HuH-7 (cell line): ENCODE data around the gene CCDC197.

ENCODE experiments used
- DNase-seq: peaks from one replicate; pipeline ENCODE4 v3.0.0; 2011; ENCODE audit warnings: low spot score

Gene CCDC197

DNA sequence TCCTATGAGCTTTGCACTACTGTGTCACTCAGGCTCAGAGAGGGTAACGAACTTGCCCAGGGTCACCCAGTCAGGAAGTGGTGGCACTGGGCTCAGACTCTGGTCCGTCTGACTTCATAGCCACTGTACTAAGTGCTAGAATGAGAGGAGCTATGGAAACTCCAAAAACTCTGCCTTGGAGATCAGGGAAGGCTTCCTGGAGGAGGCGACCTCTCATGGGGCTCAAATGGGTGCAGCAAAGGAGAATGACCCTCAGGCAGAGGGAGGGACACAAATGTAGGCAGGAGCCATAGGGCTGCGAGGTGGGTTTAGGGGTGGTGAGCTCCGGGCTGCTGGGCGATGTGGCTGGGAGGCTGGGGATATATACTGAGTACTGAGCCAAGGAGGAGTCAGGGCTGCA, 3.2 kb downstream of the CCDC197 start:
- DNase-seq = no peak

DNA sequence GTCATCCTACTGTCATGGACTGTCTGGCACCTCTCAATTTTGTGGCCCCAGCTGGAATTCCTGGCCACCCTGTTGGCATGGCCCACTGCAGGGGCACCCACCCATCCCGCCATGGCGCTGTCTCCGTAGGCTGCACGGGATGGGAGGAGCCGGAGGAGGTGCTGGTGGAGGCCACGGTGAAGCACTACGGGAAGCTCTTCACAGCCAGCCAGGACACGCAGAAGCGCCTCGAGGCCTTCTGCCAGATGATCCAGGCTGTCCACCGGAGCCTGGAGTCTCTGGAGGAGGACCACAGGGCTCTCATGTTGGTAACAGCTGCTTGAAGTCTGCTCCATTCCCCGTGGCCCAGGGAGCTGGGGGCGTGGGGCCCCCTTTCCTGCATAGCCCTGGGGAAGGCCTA, 3.9 kb downstream of the CCDC197 start:
- no peak for DNase-seq

DNA sequence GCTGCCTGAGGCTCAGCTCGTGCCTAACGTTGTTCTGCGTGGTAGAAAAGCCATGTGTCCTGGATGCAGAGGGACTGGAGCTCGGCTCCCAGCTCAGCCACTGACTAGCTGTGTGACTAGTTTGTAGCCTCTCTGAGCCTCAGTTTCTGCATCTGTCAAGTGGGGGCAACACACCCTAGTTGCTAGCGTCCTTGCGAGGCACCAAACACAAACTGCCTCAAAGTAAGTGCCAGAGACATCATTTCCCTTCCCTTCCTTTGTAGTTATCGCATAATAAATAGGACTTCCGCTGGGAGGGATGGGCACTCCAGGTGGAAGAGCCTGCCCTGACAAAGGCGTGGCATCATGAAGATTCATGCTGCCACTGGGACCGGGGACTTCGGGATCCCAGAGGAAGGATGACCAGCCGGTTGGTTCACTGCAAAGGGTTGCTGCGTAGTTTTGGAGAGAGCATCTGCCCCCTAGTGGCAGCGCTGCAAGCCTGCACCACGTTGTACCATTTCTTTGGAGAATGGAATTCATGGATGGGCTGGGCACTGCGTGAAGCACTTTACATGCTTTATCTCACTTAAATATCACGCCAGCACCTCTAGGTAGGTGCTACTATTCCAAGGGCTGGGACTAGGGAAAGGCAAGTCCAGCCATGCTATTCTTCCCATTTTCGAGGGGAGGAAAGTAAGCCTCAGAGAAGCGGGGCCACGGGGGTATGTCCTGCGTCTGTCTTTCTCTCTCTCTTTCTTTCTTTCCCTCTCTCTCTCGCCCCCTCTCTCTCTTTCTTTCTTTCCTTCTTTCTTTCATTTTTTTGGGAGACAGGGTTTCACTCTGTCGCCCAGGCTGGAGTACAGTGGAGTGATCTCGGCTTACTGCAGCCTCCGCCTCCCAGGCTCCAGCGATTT, 4.6 kb downstream of the CCDC197 start:
- peak; percentile 84 for DNase-seq

DNA sequence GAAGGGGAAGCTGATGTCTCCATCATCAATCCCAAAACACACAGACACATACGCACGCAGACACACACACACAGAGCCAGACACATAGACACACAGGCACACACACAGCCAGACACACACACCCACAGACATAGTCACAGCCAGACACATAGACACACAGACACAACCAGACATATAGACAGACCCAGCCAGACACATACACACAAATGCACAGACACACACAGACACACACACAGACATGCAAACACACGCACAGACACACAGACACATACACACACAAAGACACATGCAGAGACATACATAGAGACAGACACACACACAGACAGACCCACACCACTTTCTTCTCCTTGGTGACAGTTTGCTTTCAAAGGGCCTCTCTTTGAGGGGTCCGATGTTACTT, 6.3 kb downstream of the CCDC197 start:
- no peak for DNase-seq

DNA sequence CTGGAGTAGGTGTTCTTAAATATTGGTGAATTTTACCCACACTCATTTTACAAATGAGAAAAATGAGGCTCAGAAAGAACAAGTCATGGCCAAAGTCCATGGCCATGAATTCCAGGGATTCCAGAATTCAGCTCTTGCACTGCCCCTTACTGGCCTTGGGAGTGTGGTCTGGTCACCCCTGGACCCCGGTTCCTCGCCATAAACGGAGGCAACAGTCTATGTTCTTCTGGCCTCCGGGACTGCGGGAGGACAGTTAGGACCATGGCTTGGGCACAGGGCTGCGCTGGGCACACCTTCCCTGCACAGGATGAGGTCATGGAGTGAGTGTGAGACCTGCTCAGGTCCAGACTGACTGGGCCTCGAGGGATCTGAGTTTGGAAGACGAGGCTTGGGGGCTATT, 6.9 kb downstream of the CCDC197 start:
- DNase-seq = no peak

DNA sequence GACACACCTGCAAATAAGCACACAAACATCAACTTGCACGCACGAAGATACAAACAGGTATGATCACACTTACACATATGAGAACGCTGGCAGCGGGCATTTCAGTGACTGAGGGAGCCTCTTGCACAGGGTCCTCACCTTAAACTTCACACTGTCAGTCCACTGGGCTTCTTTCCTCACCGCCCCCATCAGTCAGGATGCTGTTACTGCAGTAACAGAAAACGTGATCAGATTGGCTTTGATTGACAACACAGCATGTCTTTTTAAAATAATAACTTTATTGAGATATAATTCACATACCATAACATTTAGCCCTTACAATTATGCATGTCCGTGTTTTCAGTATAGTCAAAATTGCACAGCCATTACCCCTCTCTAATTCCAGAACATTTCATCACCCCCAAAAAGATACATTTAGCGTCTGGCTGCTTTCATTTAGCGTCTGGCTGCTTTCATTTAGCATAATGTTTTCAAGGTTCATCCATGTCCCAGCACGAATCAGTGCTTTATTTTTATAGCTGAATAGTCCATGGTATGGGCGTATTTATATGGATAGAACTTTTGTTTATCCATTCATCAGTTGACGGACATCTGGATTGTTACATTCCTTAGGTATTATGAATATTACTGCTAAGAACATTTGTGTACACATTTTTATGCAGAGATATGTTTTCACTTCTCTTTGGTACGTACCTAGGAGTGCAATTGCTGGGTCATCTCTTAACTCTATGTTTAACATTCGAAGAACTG, 8.4 kb downstream of the CCDC197 start:
- DNase-seq = peak; percentile 53

DNA sequence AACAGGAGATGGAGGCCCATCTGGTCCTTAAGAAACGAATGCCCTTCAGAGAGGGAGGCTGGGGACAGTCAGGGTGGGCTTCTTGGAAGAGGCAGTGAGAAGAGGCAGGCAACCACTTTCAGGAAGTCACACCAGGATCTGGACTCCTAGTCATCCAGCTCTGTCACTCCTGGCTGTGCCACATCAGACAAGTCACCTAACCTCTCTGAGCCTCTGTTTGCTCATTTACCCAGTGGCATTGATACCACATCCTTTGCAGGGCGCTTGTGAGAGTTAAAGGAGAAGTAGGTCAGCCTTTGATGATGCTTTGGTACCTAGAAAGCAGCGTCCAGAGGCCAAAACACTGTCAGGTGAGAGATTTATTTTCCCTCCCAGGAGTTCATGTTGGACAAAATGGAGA, 11.1 kb downstream of the CCDC197 start:
- no peak for DNase-seq

DNA sequence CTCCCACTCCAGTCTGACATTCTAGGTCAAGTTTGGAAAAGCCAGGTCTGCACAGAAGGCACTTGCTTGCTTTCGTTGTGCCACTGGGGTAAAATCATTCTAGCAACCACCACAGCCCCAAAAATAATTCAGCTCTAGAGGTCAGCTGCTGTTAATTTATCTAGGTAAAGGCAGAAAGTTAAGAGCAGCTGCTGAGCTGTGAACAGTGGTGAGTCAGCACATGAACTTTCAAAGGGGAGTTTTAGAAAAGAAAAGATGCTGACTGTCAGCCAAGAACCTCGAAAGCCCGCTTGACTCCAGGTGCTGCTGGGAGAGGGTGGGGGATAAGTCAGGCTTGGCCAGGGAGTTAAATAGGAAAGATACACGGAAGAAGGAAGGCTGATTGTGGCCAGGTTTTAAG, 12.7 kb downstream of the CCDC197 start:
- no peak for DNase-seq

DNA sequence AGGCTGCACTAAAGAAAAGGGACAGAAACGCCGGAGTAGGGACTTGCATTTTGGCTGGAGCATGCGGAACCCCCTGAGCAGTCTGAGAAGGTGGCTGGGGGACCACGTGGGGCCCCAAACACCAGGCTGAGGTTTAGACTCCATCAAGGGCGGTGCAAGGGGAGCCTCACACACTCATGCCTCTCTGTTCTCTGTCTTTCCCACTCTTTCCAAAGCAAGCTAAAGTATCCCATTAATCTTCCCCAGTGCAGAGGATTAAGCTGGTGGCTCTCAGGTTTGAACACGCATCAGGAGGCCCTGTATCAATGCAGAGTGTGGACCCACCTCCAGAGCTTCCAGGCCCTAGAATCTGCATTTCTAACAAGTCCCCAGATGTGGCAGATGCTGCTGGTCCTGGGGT, 13.5 kb downstream of the CCDC197 start:
- DNase-seq = no peak

DNA sequence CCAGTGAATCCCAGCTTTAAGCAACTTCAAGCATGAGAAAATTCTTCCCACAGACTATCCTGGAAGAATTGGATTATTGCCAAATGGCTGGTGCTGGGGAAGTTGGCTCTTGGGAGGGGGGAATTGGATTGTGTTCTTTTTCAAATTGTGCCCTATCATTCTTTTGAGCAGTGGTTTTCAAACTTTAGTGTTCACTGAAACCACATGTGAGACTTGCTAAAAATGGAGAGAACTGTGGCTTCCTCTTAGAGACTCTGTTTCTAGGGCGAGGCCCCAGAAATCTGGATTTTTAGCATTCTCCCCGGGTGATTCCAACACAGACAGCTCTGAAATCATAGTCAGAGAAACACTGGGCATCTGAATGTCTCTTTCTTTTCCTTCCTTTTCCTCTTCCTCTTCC, 14.7 kb downstream of the CCDC197 start:
- DNase-seq = no peak

DNA sequence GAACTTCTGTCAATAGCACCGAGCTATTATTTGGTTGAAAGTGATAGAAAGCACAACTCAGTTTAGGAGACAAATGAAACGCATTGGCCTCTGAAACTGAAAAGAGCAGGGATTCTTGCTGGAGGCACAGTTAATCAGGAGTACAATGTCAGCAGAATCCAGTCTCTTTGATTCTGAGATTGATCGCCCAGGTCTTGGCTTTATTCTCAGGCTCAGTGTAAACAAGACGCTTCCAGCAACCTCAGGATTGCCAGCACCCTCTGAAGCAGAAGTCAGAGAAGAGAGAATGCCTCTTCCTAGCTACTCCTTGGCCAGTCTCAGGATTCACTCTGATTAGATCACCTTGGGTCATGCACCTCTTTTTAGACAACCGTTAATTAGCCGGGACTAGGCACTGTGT, 17.3 kb downstream of the CCDC197 start:
- no peak for DNase-seq

DNA sequence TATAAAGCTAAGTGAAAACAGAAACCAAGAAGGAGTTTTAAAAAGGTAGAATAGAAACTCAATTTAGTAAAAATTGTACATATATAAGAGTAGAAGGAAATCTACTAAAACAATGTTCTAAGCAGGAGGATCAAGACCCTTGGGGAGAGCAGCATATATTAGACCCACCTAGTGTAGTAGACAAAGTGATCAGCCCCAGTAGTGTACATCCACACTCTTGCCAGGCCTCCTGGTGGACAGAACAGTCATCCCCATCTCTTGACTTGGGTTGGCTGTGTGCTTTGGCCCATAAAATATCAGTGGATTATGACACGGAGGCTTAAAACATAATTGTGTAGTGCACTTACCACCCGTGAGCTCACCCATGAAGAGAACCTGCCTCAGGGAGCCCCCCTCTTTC, 18.1 kb downstream of the CCDC197 start:
- no peak for DNase-seq

DNA sequence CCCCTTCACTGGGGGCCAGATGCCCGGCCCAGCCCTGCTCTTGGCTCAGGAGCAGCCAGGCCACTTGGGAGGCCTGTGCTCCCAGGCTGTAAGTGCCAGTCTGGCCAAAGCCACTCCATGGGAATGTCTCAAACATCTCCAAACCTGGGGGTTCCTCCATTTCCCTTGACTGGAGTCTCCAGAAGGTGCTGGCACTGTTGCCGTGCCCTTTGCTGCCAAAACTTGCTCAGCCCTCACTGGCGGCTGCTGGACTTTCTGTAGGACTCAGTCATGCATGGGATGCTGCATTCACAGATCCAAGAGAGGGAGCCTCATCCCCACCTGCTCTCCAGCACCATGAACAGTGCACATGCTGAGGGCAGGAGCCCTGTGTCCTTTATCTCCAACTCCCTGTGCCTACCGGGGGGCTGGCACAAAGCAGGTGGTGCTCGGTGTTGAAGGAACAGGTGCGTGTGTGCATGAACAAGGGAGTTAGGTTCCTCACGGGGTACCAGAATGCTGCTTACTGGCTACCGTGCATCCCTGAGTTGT, 19.4 kb downstream of the CCDC197 start:
- no peak for DNase-seq

DNA sequence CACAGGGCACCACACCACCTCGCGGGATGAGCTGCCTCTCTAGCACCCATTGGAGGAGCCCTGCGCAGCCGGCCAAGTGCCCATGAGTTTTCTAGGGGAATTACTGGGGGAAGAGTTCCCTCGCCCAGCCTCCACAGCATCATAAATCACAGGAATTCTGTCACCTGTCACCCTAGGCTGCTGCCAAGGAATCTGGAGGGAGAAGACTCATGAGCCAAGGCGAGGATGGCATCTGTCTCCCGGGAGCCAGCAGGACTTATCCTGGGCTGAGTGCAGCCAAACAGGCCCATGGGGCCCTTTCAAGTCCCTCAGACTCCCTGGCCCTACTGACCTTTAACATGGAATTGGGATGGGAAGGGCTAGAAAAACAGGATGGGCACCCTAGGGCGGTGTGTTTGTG, 21.2 kb downstream of the CCDC197 start:
- DNase-seq = no peak

DNA sequence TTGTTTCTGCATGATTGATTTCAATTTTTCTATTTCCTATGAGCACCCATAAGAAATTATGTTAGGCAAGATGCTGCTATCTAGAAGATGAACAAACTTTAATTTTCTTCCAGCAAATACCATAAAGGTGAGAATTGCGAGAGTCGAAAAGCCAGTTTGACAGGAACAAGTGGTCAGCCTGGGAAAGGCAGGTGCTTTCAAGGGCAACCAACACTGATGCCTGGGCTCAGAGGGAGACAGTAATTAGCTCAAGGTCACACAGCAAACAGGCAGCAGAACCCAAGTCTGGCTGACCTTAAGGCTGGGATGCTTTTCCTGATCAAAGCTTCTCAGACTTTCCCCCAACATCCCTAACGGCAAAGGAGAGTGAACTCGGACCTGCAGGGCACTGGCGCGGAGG, 22.2 kb downstream of the CCDC197 start:
- DNase-seq = no peak

DNA sequence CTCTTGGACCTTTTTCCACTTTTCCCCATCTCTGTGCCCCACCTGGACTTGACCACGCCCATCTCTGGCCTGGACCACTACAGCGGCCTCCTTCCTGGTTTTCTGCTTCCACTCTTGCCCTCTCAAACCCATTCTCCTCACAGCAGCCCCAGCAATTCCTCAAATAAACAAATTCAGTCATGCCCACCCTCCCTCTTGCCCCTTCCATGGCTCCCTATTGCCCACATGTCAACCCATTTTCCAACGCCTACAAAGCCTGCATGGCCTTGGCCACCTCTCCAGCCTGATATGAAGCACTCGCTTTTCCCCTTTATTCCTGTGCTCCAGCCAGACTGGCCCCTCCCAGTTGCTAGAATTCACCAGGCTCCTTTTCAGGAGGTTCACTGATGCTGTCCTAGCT, 23.2 kb downstream of the CCDC197 start:
- DNase-seq = no peak

DNA sequence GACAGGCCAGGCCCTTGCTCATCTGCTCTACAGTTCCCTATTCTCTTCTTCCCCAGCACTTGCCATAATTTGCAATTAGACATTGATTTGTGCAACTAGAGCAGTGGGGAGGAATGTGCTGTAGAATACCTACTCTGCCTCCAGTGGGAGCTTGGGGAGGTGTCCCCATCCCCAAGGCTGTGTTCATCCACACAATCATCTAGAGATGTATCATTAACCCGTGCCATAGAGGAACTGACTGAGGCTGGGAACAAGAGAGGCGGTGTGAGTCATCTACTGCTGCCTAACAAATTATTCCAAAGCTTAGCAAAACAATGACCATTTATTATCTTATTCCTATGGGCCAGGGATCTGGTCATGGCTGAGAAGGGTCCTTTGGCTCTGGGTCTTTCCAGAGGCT, 23.9 kb downstream of the CCDC197 start:
- no peak for DNase-seq

DNA sequence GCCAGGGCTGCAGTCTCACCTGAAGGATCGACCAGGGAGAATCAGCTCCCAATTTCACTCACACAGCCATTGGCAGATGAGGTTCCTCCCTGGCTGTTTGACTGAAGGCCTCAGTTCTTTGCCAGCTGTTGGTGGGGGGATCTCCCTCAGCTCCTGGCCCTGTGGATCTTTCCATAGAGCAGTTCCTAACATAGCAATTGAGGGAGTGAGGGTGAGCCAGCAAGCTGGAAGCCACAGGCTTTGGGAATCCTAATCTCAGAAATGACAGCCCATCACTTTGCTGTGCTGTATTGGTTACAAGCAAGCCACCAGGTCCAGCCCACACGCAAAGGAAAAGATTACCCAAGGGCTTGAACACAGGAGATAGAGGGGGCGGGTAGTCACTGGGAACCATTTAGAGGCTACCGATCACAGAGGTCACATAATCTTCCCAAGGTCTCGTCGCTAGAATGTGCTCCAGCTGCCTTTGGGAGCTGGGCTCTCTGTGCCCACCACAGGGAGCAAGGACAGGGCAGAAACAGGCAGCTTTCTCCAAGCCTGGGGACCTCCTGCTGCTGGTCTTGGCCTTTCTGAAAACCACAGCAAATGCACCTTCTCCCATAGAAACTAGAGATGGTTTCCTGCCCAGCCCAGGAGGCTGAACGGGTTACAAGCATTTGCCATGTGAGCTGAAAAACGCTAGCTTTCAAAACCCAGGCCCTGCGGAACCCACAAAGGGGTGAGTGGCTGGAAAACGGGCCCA, 24.5 kb downstream of the CCDC197 start:
- DNase-seq = no peak

DNA sequence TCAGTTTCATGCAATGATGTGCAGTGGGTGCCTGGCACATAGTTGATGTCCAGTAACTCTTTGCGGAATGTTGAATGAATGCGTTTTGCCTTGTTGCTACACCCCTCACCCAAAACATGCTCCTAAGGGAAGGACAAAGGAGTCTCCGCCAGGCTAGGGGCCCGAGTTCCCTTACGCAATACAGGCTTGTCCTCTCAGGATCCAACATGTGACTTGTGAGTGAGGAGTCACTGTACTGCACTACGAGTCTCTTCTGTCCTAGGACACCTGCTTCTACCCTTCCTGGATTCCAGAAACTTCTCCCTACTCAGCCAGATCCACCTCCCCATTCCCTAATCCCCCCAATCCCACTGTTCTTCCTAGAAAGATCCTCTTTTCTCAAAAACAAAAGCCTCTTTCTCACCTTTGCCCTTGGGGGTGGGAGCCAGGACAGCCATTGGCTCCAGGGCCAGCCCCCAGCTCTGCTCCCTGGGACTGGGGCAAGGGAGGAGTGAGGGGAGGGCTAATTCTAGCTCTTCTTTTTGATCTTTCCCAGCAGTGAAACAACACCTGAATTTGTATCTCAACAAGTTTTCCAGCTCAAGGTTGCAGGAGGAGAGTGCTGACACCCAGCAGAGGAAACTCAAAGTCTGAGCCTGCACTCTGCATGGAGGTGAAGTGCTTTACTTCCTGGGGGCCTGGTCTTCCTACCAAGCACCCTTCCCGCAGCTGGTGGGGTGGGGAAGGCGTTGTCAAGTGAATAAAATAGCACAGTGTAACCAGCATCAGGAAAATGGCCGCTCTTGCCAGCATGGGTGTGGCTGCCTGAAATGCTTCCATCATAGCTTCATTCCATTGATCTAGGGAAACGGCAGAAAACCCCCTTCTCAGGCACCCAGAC, 25.7 kb downstream of the CCDC197 start:
- DNase-seq = peak; percentile 36

DNA sequence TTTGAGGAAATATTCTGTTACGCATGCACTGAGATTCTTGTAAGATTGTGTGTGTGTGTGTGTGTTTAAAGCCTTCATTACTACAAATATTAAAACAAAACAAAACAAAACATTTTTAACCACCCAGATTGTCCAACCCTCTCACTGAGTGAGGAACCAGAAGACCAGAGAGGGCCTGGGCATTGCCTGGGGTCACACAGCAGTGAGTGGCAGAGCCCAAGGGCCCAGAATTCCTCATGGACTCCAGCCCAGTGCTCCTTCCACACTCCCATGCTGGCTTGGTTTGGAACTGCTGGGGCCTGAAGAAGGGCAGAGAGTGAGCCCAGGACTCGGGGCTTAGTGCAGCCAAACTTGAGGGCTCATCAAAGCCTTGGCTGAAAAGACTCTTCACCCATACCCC, 27.4 kb downstream of the CCDC197 start:
- no peak for DNase-seq

DNA sequence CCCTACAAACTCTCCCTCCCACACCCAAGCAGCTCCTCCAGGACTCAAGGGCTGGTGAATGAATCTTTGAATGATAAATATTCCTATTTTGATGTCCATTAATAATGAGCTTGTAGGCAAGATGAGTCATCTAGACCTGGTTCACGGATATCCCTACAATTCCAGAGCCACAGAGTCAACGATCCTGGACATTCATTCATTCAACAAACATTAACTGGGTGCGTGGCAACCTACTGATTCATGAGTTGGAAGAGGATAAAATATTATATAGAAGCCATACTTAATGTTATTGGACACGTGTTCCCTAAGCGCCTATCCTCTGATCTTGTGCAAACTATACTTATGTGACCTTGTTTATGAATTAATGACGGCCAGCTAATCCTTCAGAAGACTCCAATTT, 28.6 kb downstream of the CCDC197 start:
- DNase-seq = no peak
